HK-2 (cell line): ENCODE measurements around the gene CALR.
A peak's percentile ranks its signal among the peaks of the same experiment; 100 is the strongest.

Experiments
- DNase-seq: peaks from one replicate; pipeline ENCODE4 v3.0.0-alpha.2; 2018; ENCODE audit not compliant: unreplicated experiment

Gene CALR

GRCh38 chr19:12979974-12980373 is 41.6 kb downstream of the CALR start:
- no peak for DNase-seq

DNA sequence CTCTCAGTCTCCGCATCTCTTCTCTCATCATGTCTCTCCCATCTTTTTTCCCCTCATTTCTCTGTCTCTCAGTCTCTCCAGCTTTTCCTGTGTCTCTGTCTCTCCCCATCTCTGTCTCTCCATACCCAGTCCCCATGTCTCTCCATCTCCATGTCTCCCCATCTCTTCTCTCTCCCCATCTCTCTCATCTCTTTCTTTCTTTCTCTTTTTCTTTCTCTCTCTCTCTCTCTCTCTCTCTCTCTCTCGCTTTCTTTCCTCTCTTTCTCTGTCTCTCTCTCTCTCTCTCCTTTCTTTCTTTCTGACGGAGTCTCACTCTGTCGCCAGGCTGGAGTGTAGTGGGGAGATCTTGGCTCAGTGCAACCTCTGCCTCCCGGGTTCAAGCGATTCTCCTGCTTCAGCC is 44.2 kb downstream of the CALR start:
- DNase-seq, result no peak

GRCh38 chr19:12983091-12983490 is 44.7 kb downstream of the CALR start:
- no peak for DNase-seq

DNA sequence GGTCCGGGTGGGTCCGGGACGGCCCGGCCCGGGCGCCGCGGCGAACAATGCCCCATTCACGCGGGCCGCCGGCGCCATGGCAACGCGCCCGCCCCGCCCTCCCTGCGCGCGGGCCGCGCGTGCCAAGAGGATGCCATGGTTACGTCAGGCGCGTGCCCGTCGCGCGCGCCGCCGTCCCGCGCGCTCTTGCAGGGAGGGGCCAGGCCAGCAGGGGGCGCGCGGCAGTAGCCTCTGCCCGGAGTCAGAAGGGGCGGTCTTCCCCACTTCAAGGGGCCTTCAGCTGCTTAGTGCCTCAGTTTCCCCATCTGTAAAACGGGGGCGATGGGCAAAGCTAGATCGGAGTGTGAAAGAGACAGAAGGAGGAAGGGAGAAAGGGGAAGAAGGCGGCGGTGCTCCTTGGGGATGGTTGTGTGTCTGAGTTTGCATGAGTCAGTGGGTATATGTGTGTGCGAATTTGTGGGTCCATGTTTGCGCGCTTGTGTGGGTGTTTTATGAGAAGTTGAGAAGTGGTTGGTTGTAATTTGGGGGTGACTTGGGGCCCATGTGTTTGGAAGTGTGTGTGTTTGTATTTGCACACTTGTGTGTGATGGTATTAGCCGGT is 45.2 kb downstream of the CALR start:
- peak; percentile 78 for DNase-seq

GRCh38 chr19:12984143-12984627 is 45.8 kb downstream of the CALR start:
- DNase-seq, result no peak

- no peak for DNase-seq
Measured at GRCh38 chr19:12984683-12985048, 46.3 kb downstream of the CALR start.

DNA sequence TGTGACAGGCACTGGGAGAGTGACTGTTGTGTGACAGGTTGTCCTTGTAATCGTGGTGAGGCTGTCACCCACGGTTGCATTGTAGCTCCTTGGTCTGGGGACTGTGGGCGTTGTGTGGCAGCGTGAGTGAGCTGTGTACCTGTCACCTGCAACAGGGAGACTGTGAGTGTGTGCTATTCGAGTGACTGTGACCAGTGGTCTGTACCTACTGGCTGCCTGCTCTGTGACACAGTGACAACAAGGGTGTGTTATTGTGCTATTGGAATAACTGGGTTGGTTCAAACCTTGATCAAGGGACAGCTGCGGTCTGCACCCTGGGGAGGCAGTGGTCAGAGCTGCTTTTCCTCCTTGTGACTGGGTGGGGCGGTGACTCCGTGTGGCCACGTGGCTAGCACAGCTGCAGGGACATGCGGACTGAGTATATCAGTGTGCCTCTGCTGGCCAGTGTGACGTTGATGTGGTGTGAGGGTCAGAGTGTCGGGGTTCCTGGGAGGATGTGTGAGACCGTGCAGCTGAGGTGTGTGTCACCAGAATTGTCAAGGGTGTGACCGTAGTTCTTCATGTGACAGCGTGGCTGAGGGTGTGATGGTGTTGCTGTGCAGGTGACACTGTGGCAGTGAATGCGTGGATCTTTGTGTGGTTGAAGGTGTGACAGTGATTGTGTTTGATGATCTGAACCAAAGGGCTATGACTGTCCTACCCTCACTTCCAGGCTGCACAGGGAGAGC is 46.8 kb downstream of the CALR start:
- no peak for DNase-seq

DNA sequence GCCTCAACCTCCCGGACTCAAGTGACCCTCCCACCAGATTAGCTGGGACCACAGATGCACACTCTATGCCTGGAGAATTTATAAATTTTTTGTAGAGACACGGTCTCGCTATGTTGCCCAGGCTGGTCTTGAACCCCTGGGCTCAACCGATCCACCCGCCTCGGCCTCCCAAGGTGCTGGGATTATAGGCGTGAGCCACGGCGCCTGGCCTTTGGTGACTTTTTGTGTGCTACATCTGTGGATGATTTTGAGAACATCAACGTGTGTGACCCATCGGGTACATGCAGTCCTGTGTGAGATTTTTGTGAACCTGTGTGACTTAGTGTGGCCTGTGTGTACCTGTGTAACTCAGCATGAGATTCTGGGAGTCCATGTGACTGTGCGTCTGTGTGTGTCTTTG is 48.3 kb downstream of the CALR start:
- no peak for DNase-seq

DNA sequence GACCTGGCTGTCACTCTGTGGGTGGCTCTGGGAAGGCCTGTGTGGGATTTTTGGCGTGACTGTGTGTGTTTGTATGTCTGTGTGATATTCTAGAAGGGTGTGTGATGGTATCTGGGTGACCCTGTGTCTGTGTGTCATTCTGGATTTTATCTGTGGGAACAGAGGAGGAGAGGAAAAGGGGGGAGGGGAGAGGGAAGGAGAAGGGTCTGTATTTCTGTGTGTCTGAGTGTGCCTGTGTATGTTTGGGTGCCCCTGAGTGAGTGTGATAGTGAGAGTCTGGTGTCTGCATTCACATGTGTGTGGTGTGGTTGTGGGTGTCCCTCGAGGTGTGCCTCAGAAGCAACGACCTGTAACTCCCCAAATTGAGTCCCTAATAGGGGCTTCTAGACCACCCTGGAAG is 48.8 kb downstream of the CALR start:
- no peak for DNase-seq

GRCh38 chr19:12987781-12988180 is 49.4 kb downstream of the CALR start:
- no peak for DNase-seq

GRCh38 chr19:12990431-12990830 is 52.0 kb downstream of the CALR start:
- no peak for DNase-seq

GRCh38 chr19:12990853-12991252 is 52.4 kb downstream of the CALR start:
- DNase-seq, result no peak

GRCh38 chr19:12991296-12991695 is 52.9 kb downstream of the CALR start:
- DNase-seq, result no peak

DNA sequence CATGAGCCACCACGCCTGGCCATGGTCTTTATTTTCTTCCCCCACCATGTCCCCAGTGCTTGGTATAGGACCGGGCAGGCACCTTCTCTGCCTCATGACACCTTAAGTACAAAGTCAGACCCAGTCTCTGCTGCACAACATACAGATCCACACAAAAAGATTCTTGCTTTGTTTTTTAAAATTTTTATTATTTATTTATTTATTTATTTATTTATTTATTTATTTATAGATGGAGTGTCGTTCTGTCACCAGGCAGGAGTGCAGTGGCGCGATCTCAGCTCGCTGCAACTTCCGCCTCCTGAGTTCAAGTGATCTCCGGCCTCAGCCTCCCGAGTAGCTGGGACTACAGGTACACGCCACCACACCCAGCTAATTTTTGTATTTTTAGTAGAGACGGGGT is 54.3 kb downstream of the CALR start:
- DNase-seq, result no peak

DNA sequence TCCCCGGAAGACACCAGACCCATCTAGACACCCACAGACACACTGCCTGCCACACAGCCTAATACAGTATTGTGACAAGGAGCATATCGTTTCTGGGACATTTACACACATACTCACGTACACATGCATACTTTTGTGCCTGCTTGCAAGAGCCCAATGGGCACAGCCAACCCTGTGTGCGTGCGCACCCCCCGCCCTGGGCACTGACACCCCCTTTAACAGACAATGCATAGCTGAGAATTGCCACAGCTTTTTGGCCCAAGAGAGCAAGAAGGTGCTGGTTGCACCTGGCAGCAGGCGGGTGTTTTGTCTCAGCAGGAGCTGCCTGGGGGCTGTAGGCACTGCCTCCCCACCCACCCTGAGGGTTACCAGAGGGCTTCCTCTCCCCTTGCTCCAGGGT is 55.2 kb downstream of the CALR start:
- DNase-seq, result no peak
